IMR-90 (cell line): Measurements from ENCODE around the gene GSTP1. TPM values are rescaled to one million over a fixed set of nuclear protein-coding genes. Genes with fewer than 3 reads are reported as not detected.

Source experiments
- ATAC-seq: fragments of 200-7000 bp; cut with Tn5 transposase; 2 replicates; pipeline ENCODE4 v1.9.1; 2020; ENCODE audit warnings: low read depth, mild to moderate bottlenecking, moderate library complexity
- BruUV-seq: library from RNA; stranded (reverse); fragments of 400-500 nt; replicated peaks from 2 replicates; lab custom pipeline; 2021; lab: Mats Ljungman, UMichigan
- CTCF ChIA-PET: fragments of 300-600 bp; formaldehyde crosslinking; extraction: SDS; loops from one replicate; lab custom pipeline; 2021; ENCODE audit warnings: antibody characterized with exemption; lab: Yijun Ruan, JAX
- POLR2A ChIA-PET: fragments of 300-600 bp; sonication (Branson Sonifier 250); formaldehyde crosslinking; loops from one replicate; lab custom pipeline; 2022; ENCODE audit warnings: antibody characterized with exemption; ENCODE audit not compliant: unreplicated experiment; lab: Charles Lee
- DNase-seq: peaks from one replicate; pipeline ENCODE4 v3.0.0; 2013
- H2AFZ ChIP-seq: replicated peaks from 2 replicates; pipeline ENCODE3; 2013; ENCODE audit warnings: low read length, mild to moderate bottlenecking; ENCODE audit not compliant: poor library complexity
- H2AK5ac ChIP-seq: 2 replicates; pipeline ENCODE4 v1.6.1; 2013; ENCODE audit warnings: low read depth, low read length, inconsistent platforms
- H2AK9ac ChIP-seq: replicated peaks from 2 replicates; pipeline ENCODE3; 2013; ENCODE audit warnings: mild to moderate bottlenecking, low read depth, low read length, moderate library complexity; ENCODE audit not compliant: poor library complexity
- H2BK120ac ChIP-seq: 2 replicates; pipeline ENCODE4 v1.6.1; 2013; ENCODE audit warnings: low read depth, low read length, inconsistent platforms
- H2BK15ac ChIP-seq: 3 replicates; pipeline ENCODE4 v1.6.1; 2013; ENCODE audit warnings: low read depth, low read length, inconsistent platforms
- H2BK20ac ChIP-seq: 2 replicates; pipeline ENCODE4 v1.6.1; 2013; ENCODE audit warnings: low read depth, mild to moderate bottlenecking, inconsistent platforms, low read length, moderate library complexity
- H2BK5ac ChIP-seq: 2 replicates; pipeline ENCODE4 v1.6.1; 2013; ENCODE audit warnings: mild to moderate bottlenecking, low read depth, low read length, inconsistent platforms; ENCODE audit not compliant: poor library complexity, severe bottlenecking
- H3K14ac ChIP-seq: replicated peaks from 2 replicates; pipeline ENCODE4 v1.6.1; 2013; ENCODE audit warnings: low read depth, low read length, inconsistent platforms
- H3K18ac ChIP-seq: 2 replicates; pipeline ENCODE4 v1.6.1; 2013; ENCODE audit warnings: low read depth, low read length, control low read depth
- H3K23ac ChIP-seq: 2 replicates; pipeline ENCODE4 v1.6.1; 2013; ENCODE audit warnings: low read depth, low read length, inconsistent platforms
- H3K27ac ChIP-seq: 2 replicates; pipeline ENCODE4 v1.5.1; 2013; ENCODE audit warnings: mild to moderate bottlenecking, control low read depth, low read length; ENCODE audit not compliant: insufficient read depth
- H3K27me3 ChIP-seq: 2 replicates; pipeline ENCODE4 v1.6.1; 2013; ENCODE audit warnings: low read length; ENCODE audit not compliant: control insufficient read depth, insufficient read depth
- H3K36me3 ChIP-seq: 2 replicates; pipeline ENCODE4 v1.6.1; 2013; ENCODE audit warnings: low read length, mixed read lengths; ENCODE audit not compliant: control insufficient read depth, insufficient read depth
- H3K4ac ChIP-seq: 2 replicates; pipeline ENCODE4 v1.6.1; 2013; ENCODE audit warnings: low read depth, low read length, inconsistent platforms
- H3K4me1 ChIP-seq: 2 replicates; pipeline ENCODE4 v1.6.1; 2013; ENCODE audit warnings: low read length, mixed read lengths; ENCODE audit not compliant: control insufficient read depth, insufficient read depth
- H3K4me2 ChIP-seq: 2 replicates; pipeline ENCODE4 v1.6.1; 2013; ENCODE audit warnings: low read depth, mild to moderate bottlenecking, control low read depth, low read length, moderate library complexity
- H3K4me3 ChIP-seq: 2 replicates; pipeline ENCODE4 v1.5.1; 2013; ENCODE audit warnings: low read depth, mild to moderate bottlenecking, control low read depth, low read length, moderate library complexity; ENCODE audit not compliant: insufficient read depth
- H3K56ac ChIP-seq: 2 replicates; pipeline ENCODE4 v1.6.1; 2013; ENCODE audit warnings: low read length, inconsistent platforms; ENCODE audit not compliant: insufficient read depth; ENCODE audit errors: extremely low read depth
- H3K79me1 ChIP-seq, 2 experiments: 2 replicates each; pipeline ENCODE4 v1.6.1; 2013; ENCODE audit warnings: low read length in 2 of 2, inconsistent platforms in 1 of 2, low read depth in 1 of 2
- H3K9ac ChIP-seq: 2 replicates; pipeline ENCODE4 v1.6.1; 2013; ENCODE audit warnings: low read depth, low read length, control low read depth
- H3K9me1 ChIP-seq: 2 replicates; pipeline ENCODE4 v1.6.1; 2013; ENCODE audit warnings: low read length, inconsistent platforms; ENCODE audit not compliant: insufficient read depth
- H3K9me3 ChIP-seq: 2 replicates; pipeline ENCODE4 v1.6.1; 2013; ENCODE audit warnings: low read length; ENCODE audit not compliant: control insufficient read depth, insufficient read depth
- H4K20me1 ChIP-seq: 2 replicates; pipeline ENCODE4 v1.6.1; 2013; ENCODE audit warnings: low read length, inconsistent platforms; ENCODE audit not compliant: insufficient read depth
- H4K5ac ChIP-seq: 2 replicates; pipeline ENCODE4 v1.6.1; 2013; ENCODE audit warnings: mild to moderate bottlenecking, low read depth, low read length, control low read depth
- H4K8ac ChIP-seq, 2 experiments: 2 replicates each; pipeline ENCODE4 v1.6.1; 2013; ENCODE audit warnings: low read depth in 2 of 2, low read length in 2 of 2, control low read depth in 1 of 2, inconsistent platforms in 1 of 2
- H4K91ac ChIP-seq: 2 replicates; pipeline ENCODE4 v1.6.1; 2013; ENCODE audit warnings: low read depth, low read length, inconsistent platforms; ENCODE audit not compliant: insufficient read depth
- BHLHE40 ChIP-seq: fragments of 150-350 bp; IDR thresholded peaks from 2 replicates; pipeline ENCODE4 v1.6.1; 2016; ENCODE audit warnings: mild to moderate bottlenecking, low read depth, low read length
- CEBPB ChIP-seq: IDR thresholded peaks from 2 replicates; pipeline ENCODE4 v1.6.1; 2012; ENCODE audit warnings: low read depth, low read length, improper control_type of control experiment
- CHD1 ChIP-seq: IDR thresholded peaks from 2 replicates; pipeline ENCODE4 v1.6.1; 2012; ENCODE audit warnings: low read depth, low read length, improper control_type of control experiment
- FOS ChIP-seq: fragments of 150-350 bp; IDR thresholded peaks from 2 replicates; pipeline ENCODE4 v1.6.1; 2016; ENCODE audit warnings: low read depth, low read length
- MAFK ChIP-seq: IDR thresholded peaks from 2 replicates; pipeline ENCODE4 v1.6.1; 2012; ENCODE audit warnings: low read depth, low read length, improper control_type of control experiment
- MAZ ChIP-seq: IDR thresholded peaks from 2 replicates; pipeline ENCODE4 v1.6.1; 2012; ENCODE audit warnings: low read depth, mild to moderate bottlenecking, low read length, improper control_type of control experiment, moderate library complexity, borderline replicate concordance
- MXI1 ChIP-seq: IDR thresholded peaks from 2 replicates; pipeline ENCODE4 v1.6.1; 2012; ENCODE audit warnings: low read depth, mild to moderate bottlenecking, low read length, moderate library complexity, borderline replicate concordance
- NFE2L2 ChIP-seq: fragments of 150-350 bp; IDR thresholded peaks from 2 replicates; pipeline ENCODE4 v1.6.1; 2016; ENCODE audit warnings: low read depth, mild to moderate bottlenecking, low read length
- POLR2A ChIP-seq: IDR thresholded peaks from 2 replicates; pipeline ENCODE4 v1.6.1; 2012; ENCODE audit warnings: mild to moderate bottlenecking, low read depth, low read length
- RAD21 ChIP-seq: IDR thresholded peaks from 2 replicates; pipeline ENCODE4 v1.6.1; 2012; ENCODE audit warnings: low read length, improper control_type of control experiment
- RCOR1 ChIP-seq: IDR thresholded peaks from 2 replicates; pipeline ENCODE4 v1.6.1; 2012; ENCODE audit warnings: mild to moderate bottlenecking, low read length, improper control_type of control experiment; ENCODE audit not compliant: insufficient replicate concordance
- RFX5 ChIP-seq: IDR thresholded peaks from 2 replicates; pipeline ENCODE4 v1.8.0; 2012; ENCODE audit warnings: low read depth, mild to moderate bottlenecking, low read length, moderate library complexity
- SMC3 ChIP-seq: fragments of 150-350 bp; IDR thresholded peaks from 2 replicates; pipeline ENCODE4 v1.6.1; 2016; ENCODE audit warnings: low read depth, mild to moderate bottlenecking, antibody characterized with exemption, low read length, moderate library complexity
- WGBS, 2 experiments: methylation state at CpG; one replicate each; pipeline versions ENCODE4 v1.1.5 to v1.1.7; 2013; ENCODE audit warnings: missing lambda C conversion rate in 2 of 2; ENCODE audit not compliant: insufficient read length in 1 of 2; ENCODE audit errors: extremely low coverage in 2 of 2; 5-methylcytosine and 5-hydroxymethylcytosine counted together
- dilution Hi-C: fragments of 300-500 bp; cut with HindIII; formaldehyde crosslinking; loops from one replicate; pipeline ENCODE4 v1.14.3; 2018; ENCODE audit warnings: low sequenced_read_pairs; ENCODE audit not compliant: unreplicated experiment
- in situ Hi-C: fragments of 300-500 bp; cut with MboI; formaldehyde crosslinking; loops from 3 replicates; pipeline ENCODE4 v1.14.3; 2019; ENCODE audit warnings: low sequenced_read_pairs, inconsistent platforms, mixed read lengths
- intact Hi-C: fragments of 100-400 bp; cut with micrococcal nuclease; formaldehyde crosslinking; loops from 2 replicates; pipeline ENCODE4 v1.10.0; 2022
- polyA plus RNA-seq, 3 experiments: library from polyadenylated mRNA; depleted of rRNA; stranded (reverse); fragments of >200 nt; gene quantifications; 2 replicates each; pipeline ENCODE4 v1.2.3, GENCODE V29; 2012; ENCODE audit warnings: low replicate concordance in 1 of 3
- total RNA-seq: library from RNA; depleted of rRNA; stranded (reverse); fragments of >200 nt; gene quantifications from 2 replicates; pipeline ENCODE4 v1.2.3, GENCODE V29; 2012
- TF ChIP-seq, protein P1 (sequence below): fragments of 150-350 bp; IDR thresholded peaks from 2 replicates; pipeline ENCODE4 v1.6.1; 2017; ENCODE audit warnings: mild to moderate bottlenecking, antibody characterized with exemption, low read length, low read depth
- TF ChIP-seq, protein P2 (sequence below): fragments of 150-350 bp; IDR thresholded peaks from 2 replicates; pipeline ENCODE4 v1.6.1; 2016; ENCODE audit warnings: low read depth, mild to moderate bottlenecking, low read length, moderate library complexity, borderline replicate concordance

Gene GSTP1
- total and polyA plus RNA-seq, 2 of the 4 experiments (the other 2 are of a cell fraction), result 947 to 1,539 TPM

DNA sequence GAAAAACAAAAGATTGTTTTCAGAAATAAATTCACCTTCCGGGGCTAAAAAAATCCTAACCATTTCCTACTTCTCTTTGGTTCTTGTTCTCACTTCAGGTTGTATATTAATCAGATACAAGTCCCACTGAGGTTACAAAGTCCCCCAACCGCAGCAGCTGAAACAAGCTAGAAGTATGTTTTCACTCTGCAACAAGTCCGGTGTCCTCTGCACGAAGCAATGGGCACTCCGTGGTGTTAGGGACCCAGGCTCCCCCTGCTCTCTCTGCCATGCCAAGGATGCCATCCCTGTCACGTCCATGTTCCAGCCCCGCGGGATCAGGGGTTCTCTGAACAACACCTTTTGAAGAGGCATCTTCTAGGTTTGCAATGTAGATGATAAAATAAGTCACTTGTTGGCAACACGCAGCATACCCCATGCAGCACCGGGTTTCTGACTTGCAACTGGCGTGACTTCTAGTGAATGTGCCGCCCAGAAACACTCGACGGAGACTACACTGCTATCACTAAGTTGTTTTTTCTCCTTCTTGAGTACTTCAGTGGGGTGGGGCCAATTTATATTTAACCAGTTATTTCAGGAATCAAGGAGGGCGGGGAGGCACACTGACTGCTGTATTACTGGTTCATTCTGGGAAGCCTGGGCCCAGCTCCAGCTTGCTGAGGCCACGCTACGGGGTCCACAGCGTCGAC lies 25.4 kb upstream of the GSTP1 start:
- dilution Hi-C loops (no loop called here), intact Hi-C loops (no loop called here), in situ Hi-C loops (no loop called here)
- Histone ChIP-seq H3K4ac (no peak overlapping the region), H2BK20ac (no peak overlapping the region), H2BK5ac (no peak overlapping the region), H3K18ac (no peak overlapping the region), H3K23ac (no peak overlapping the region), H3K9me1 (0 out of 2 replicates have a peak, but pooled peaks cover 3% of the 10 kb centered on the region), H3K4me1 (0 out of 2 replicates have a peak, but pooled peaks cover 2% of the 10 kb centered on the region), H2BK15ac (no peak overlapping the region), H3K4me2 (no peak overlapping the region), H2AK9ac (no peak overlapping the region), H2AFZ (no peak overlapping the region), H3K4me3 (no peak overlapping the region), H3K14ac (no peak overlapping the region), H3K9ac (no peak overlapping the region), H3K27ac (no peak overlapping the region), H4K20me1 (no peaks in the 10 kb centered on the region), H3K56ac (no peak overlapping the region), H3K36me3 (no peaks in the 10 kb centered on the region), H2AK5ac (no peak overlapping the region), H4K5ac (no peak overlapping the region), H3K9me3 (no peaks in the 10 kb centered on the region), H4K8ac (no peak overlapping the region), H3K79me1 (no peaks in the 10 kb centered on the region), H3K27me3 (peaks cover 4% of the 10 kb centered on the region; the same call in 1 of the 2 replicates), H2BK120ac (no peak overlapping the region), H4K91ac (no peak overlapping the region)
- ChIA-PET CTCF (no interaction called here), POLR2A (no interaction called here)
- BruUV-seq, result no TSS peak
- no peak for TF ChIP-seq RAD21
- TF ChIP-seq NFE2L2, result no peak
- TF ChIP-seq CEBPB, result no peak
- TF ChIP-seq RFX5, result no peak
- no peak for TF ChIP-seq BHLHE40
- TF ChIP-seq, protein P1, sequence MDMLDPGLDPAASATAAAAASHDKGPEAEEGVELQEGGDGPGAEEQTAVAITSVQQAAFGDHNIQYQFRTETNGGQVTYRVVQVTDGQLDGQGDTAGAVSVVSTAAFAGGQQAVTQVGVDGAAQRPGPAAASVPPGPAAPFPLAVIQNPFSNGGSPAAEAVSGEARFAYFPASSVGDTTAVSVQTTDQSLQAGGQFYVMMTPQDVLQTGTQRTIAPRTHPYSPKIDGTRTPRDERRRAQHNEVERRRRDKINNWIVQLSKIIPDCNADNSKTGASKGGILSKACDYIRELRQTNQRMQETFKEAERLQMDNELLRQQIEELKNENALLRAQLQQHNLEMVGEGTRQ, result no peak
- TF ChIP-seq, protein P2, sequence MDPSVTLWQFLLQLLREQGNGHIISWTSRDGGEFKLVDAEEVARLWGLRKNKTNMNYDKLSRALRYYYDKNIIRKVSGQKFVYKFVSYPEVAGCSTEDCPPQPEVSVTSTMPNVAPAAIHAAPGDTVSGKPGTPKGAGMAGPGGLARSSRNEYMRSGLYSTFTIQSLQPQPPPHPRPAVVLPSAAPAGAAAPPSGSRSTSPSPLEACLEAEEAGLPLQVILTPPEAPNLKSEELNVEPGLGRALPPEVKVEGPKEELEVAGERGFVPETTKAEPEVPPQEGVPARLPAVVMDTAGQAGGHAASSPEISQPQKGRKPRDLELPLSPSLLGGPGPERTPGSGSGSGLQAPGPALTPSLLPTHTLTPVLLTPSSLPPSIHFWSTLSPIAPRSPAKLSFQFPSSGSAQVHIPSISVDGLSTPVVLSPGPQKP, result no peak
- TF ChIP-seq MAFK, result no peak
- TF ChIP-seq RCOR1, result no peak
- TF ChIP-seq SMC3, result no peak
- no peak for TF ChIP-seq FOS
- no peak for TF ChIP-seq MAZ
- no peak for TF ChIP-seq MXI1
- TF ChIP-seq CHD1, result no peak
- no peak for TF ChIP-seq POLR2A
- DNase-seq (no peak), ATAC-seq (no peak)
- whole genome bisulfite sequencing, 2 experiments, result 48% methylated on average over 13 of the region's 19 CpGs; no CpG with 5 or more reads in 1 of the 2 experiments
